Thoracic aorta (tissue), 2 donors: Measurements from ENCODE around the gene RC3H2. TPM values are rescaled to one million over a fixed set of nuclear protein-coding genes. Genes with fewer than 3 reads are reported as not detected.
"Not testable (repeated sequence)": the region's sequence is repeated elsewhere in the genome, so short reads cannot be mapped to it uniquely, and the experiment has no call there.

Experiments used
- ATAC-seq: fragments of 150-250 bp; one replicate; pipeline ENCODE4 v1.8.0; 2017; ENCODE audit warnings: low read depth; ENCODE audit not compliant: insufficient number of reproducible peaks, low FRiP score
- DNase-seq: peaks from one replicate; pipeline ENCODE4 v3.0.0-alpha.2; 2020; ENCODE audit warnings: low spot score
- H3K27ac ChIP-seq, 2 donors: fragments of 200-600 bp; sonication (generic); 1 replicate in 1 of 2; 2 replicates in 1 of 2; pipeline ENCODE4 v1.5.1; 2016; ENCODE audit warnings: mild to moderate bottlenecking in 2 of 2, moderate library complexity in 2 of 2
- H3K27me3 ChIP-seq: fragments of 200-600 bp; sonication (generic); replicated peaks from 2 replicates; pipeline ENCODE4 v1.6.0; 2016; ENCODE audit warnings: mild to moderate bottlenecking; ENCODE audit not compliant: insufficient read depth
- H3K36me3 ChIP-seq: fragments of 200-600 bp; sonication (generic); one replicate; pipeline ENCODE4 v1.5.1; 2016
- H3K4me1 ChIP-seq, 2 donors: fragments of 200-600 bp; sonication (generic); 1 replicate in 1 of 2; 2 replicates in 1 of 2; pipeline versions ENCODE4 v1.5.1 to v1.6.0; 2016; ENCODE audit warnings: low read depth in 2 of 2, mild to moderate bottlenecking in 1 of 2; ENCODE audit not compliant: control insufficient read depth in 1 of 2
- H3K4me3 ChIP-seq: fragments of 200-600 bp; sonication (generic); 2 replicates; pipeline ENCODE4 v1.5.1; 2016; ENCODE audit warnings: mild to moderate bottlenecking
- H3K9me3 ChIP-seq: fragments of 200-600 bp; sonication (generic); 2 replicates; pipeline ENCODE4 v1.5.1; 2016
- CTCF ChIP-seq: fragments of 200-600 bp; sonication (generic); IDR thresholded peaks from one replicate; pipeline ENCODE4 v1.5.1; 2019; ENCODE audit warnings: antibody characterized with exemption
- total RNA-seq, 2 donors: library from RNA; depleted of rRNA; stranded (reverse); fragments of >200 nt; gene quantifications; one replicate each; pipeline versions ENCODE4 v1.1.0 to v1.2.3, GENCODE V29; 2016

Gene RC3H2
- total RNA-seq, 2 donors from 2014 or later: 45.9 to 49.5 TPM

- no peaks in the 10 kb centered on the region for H3K9me3 ChIP-seq
- ATAC-seq (no peak), DNase-seq (no peak)
- peaks cover 29 to 41% of the 10 kb centered on the region in 2 donors for H3K4me1 ChIP-seq
- H3K4me3 ChIP-seq: no peak overlapping the region
- peaks cover 19% of the 10 kb centered on the region for H3K36me3 ChIP-seq
- H3K27me3 ChIP-seq: no peaks in the 10 kb centered on the region
- H3K27ac ChIP-seq: no peak overlapping the region
- TF ChIP-seq CTCF: no peak
Measured at GRCh38 chr9:122897969-122898368, 7.2 kb downstream of the RC3H2 start.

DNA sequence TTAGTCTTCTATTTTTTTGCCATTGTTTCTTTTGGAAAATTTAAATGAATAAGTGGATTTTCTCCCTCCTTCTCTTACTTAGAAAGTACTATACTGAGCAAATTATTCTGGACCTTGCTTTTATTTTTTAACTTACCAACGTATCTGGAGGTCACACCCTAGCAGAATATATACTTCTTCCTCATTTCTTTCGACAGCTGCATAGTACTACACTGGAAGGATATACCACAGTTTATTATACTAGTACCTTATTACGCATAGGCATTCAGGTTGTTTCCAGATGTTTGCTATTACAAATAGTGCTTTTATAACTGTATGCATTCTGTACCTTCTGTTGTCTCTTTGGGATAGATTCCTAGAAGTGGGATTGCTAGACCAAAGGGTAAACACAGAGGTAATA is 16.7 kb downstream of the RC3H2 start:
- no peaks in the 10 kb centered on the region for H3K4me1 ChIP-seq
- H3K27ac ChIP-seq: no peak overlapping the region
- H3K36me3 ChIP-seq: peaks cover 34% of the 10 kb centered on the region
- H3K27me3 ChIP-seq: no peaks in the 10 kb centered on the region
- no peak for ATAC-seq
- no peak for DNase-seq
- TF ChIP-seq CTCF: no peak
- no peak overlapping the region for H3K4me3 ChIP-seq
- no peaks in the 10 kb centered on the region for H3K9me3 ChIP-seq

GRCh38 chr9:122883125-122883524 is 22.0 kb downstream of the RC3H2 start:
- no peaks in the 10 kb centered on the region for H3K4me1 ChIP-seq
- peaks cover 50% of the 10 kb centered on the region for H3K36me3 ChIP-seq
- no peak for TF ChIP-seq CTCF
- DNase-seq (no peak), ATAC-seq (no peak)
- H3K9me3 ChIP-seq: no peaks in the 10 kb centered on the region
- no peak overlapping the region for H3K4me3 ChIP-seq
- H3K27ac ChIP-seq: no peak overlapping the region
- H3K27me3 ChIP-seq: no peaks in the 10 kb centered on the region

DNA sequence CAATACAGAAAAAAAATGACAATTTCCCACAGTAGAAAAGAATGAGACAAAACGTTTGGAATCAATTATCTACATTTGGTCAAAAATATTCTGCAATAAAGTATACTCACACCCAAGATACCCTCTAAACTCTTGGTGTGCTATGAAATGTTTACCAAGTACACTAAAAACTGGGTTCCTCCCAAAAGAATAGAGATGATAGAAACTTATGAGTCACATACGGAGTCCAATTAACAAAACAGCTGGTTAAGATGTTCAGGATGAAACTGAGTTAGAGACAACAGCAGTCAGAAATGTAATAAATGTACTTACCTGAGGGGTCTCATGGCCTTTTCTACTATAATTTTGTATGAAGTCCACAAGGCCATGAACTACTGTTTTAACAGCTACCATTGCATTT is 25.7 kb downstream of the RC3H2 start:
- peaks cover 71% of the 10 kb centered on the region for H3K36me3 ChIP-seq
- no peak for TF ChIP-seq CTCF
- no peaks in the 10 kb centered on the region for H3K9me3 ChIP-seq
- H3K4me1 ChIP-seq: no peaks in the 10 kb centered on the region
- DNase-seq (no peak), ATAC-seq (no peak)
- H3K27ac ChIP-seq: no peak overlapping the region
- H3K27me3 ChIP-seq: no peaks in the 10 kb centered on the region
- no peak overlapping the region for H3K4me3 ChIP-seq

DNA sequence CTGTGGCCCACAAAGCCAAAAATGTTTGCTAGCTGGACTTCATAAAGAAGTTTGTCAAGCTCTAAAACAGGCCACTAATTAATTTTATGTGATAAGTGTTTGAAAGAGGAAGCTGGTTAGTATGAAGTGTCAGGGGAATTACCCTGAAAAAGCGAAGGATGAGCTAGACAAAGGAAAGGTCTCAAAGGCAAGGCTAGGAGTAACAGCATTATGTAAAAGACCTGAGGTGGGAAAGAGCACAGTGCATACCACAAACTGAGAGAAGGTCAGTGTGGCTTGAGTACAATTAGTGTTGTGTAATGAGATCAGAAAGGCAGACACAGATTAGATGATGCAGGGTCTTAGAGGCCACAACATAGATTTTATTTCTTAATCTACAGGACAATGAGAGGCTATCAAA is 29.6 kb downstream of the RC3H2 start:
- no peak for DNase-seq
- no peaks in the 10 kb centered on the region for H3K27me3 ChIP-seq
- peaks cover 68% of the 10 kb centered on the region for H3K36me3 ChIP-seq
- no peak overlapping the region for H3K4me3 ChIP-seq
- no peak for ATAC-seq
- no peaks in the 10 kb centered on the region for H3K4me1 ChIP-seq
- H3K27ac ChIP-seq: no peak overlapping the region
- H3K9me3 ChIP-seq: no peaks in the 10 kb centered on the region
- TF ChIP-seq CTCF: no peak

GRCh38 chr9:122867276-122867675 is 37.9 kb downstream of the RC3H2 start:
- peaks cover 22% of the 10 kb centered on the region for H3K36me3 ChIP-seq
- ATAC-seq, H3K4me3 ChIP-seq, H3K9me3 ChIP-seq, H3K27me3 ChIP-seq, DNase-seq, H3K27ac ChIP-seq, H3K4me1 ChIP-seq: not testable (repeated sequence)
